HepG2 (cell line): Measurements from ENCODE around the gene RNASE12. TPM values are rescaled to one million over a fixed set of nuclear protein-coding genes. Genes with fewer than 3 reads are reported as not detected.

Source experiments
- ATAC-seq: fragments of 200-7000 bp; cut with Tn5 transposase; 3 replicates; pipeline ENCODE4 v1.9.1; 2020; ENCODE audit warnings: mild to moderate bottlenecking, moderate library complexity
- BruUV-seq: library from RNA; stranded (reverse); fragments of 400-500 nt; replicated peaks from 2 replicates; lab custom pipeline; 2021; lab: Mats Ljungman, UMichigan
- CTCF ChIA-PET: fragments of 300-600 bp; formaldehyde crosslinking; extraction: SDS; loops from one replicate; lab custom pipeline; 2021; ENCODE audit warnings: low total read pairs, inconsistent platforms, low intra/inter-chr PET ratio; lab: Yijun Ruan, JAX
- POLR2A ChIA-PET: fragments of 350-600 bp; sonication (Branson Sonifier 250); formaldehyde crosslinking; loops from one replicate; lab custom pipeline; 2020; ENCODE audit warnings: antibody characterized with exemption, inconsistent platforms; lab: Yijun Ruan, JAX
- DNase-seq: peaks from one replicate; pipeline ENCODE4 v3.0.0-alpha.2; 2015; ENCODE audit warnings: low spot score
- FAIRE-seq: peaks from 3 replicates; lab custom pipeline; 2011; peaks lifted over from hg19 to GRCh38; lab: Jason Lieb, UNC
- H2AFZ ChIP-seq: one replicate; pipeline ENCODE4 v1.6.1; 2011; ENCODE audit warnings: low read length, inconsistent platforms
- H3K27ac ChIP-seq: fragments of 300-600 bp; 3 replicates; pipeline ENCODE4 v1.8.0; 2011; ENCODE audit warnings: mixed run types, mild to moderate bottlenecking, mixed read lengths, low read length, inconsistent platforms; ENCODE audit not compliant: insufficient read depth; ENCODE audit errors: extremely low read length
- H3K27me3 ChIP-seq, 2 experiments: fragments of 200-600 bp in 1 of 2; 2 replicates in 1 of 2; 3 replicates in 1 of 2; pipeline versions ENCODE4 v1.6.0 to v1.8.0; 2011; ENCODE audit warnings: low read length in 2 of 2, mild to moderate bottlenecking in 2 of 2, moderate library complexity in 2 of 2, inconsistent platforms in 1 of 2; ENCODE audit not compliant: insufficient read depth in 2 of 2, control insufficient read depth in 1 of 2
- H3K36me3 ChIP-seq, 2 experiments: fragments of 200-600 bp in 1 of 2; replicated peaks in 1 of 2; 2 replicates in 1 of 2; 3 replicates in 1 of 2; pipeline versions ENCODE4 v1.5.1 to v1.8.0; 2011; ENCODE audit warnings: low read length in 2 of 2, inconsistent platforms in 1 of 2; ENCODE audit not compliant: insufficient read depth in 2 of 2, control insufficient read depth in 1 of 2
- H3K4me1 ChIP-seq: 2 replicates; pipeline ENCODE4 v1.5.1; 2012; ENCODE audit warnings: low read length, inconsistent platforms; ENCODE audit not compliant: insufficient read depth
- H3K4me2 ChIP-seq: 2 replicates; pipeline ENCODE4 v1.6.0; 2011; ENCODE audit warnings: low read depth, low read length, inconsistent platforms
- H3K4me3 ChIP-seq, 3 experiments: fragments of 200-600 bp in 1 of 3; sonication (generic), shearing (Covaris generic) in 1 of 3; replicated peaks in 1 of 3; 2 replicates each; pipeline ENCODE4 v1.5.1; 2011 to 2016; ENCODE audit warnings: low read length in 3 of 3, inconsistent platforms in 2 of 3, low read depth in 2 of 3, mild to moderate bottlenecking in 2 of 3, control low read depth in 1 of 3, mixed read lengths in 1 of 3; ENCODE audit not compliant: insufficient read depth in 1 of 3
- H3K79me2 ChIP-seq: one replicate; pipeline ENCODE4 v1.6.1; 2011; ENCODE audit warnings: low read length, inconsistent platforms; ENCODE audit not compliant: insufficient read depth
- H3K9ac ChIP-seq: 2 replicates; pipeline ENCODE4 v1.6.0; 2011; ENCODE audit warnings: mild to moderate bottlenecking, low read depth, low read length, inconsistent platforms; ENCODE audit not compliant: insufficient read depth
- H3K9me3 ChIP-seq: 2 replicates; pipeline ENCODE4 v1.5.1; 2012; ENCODE audit warnings: mild to moderate bottlenecking, low read length
- H4K20me1 ChIP-seq: 2 replicates; pipeline ENCODE4 v1.6.0; 2011; ENCODE audit warnings: inconsistent platforms, mild to moderate bottlenecking, low read length, moderate library complexity; ENCODE audit not compliant: insufficient read depth
- FOXA3 ChIP-seq: IDR thresholded peaks from 2 replicates; pipeline ENCODE4 v1.6.1; 2016; ENCODE audit warnings: missing genetic modification reagents, missing compliant biosample characterization
- HIC2 ChIP-seq: sonication (generic); formaldehyde crosslinking; IDR thresholded peaks from 2 replicates; pipeline ENCODE4 v1.9.0; 2022; ENCODE audit warnings: low read depth, missing genetic modification reagents
- MIXL1 ChIP-seq: IDR thresholded peaks from 2 replicates; pipeline ENCODE4 v1.6.1; 2016
- RBAK ChIP-seq: sonication (generic); formaldehyde crosslinking; IDR thresholded peaks from 2 replicates; pipeline ENCODE4 v1.5.1; 2020; ENCODE audit warnings: mild to moderate bottlenecking, missing genetic modification reagents
- RCOR2 ChIP-seq: IDR thresholded peaks from 2 replicates; pipeline ENCODE4 v1.6.1; 2016; ENCODE audit warnings: missing biosample characterization, missing genetic modification reagents
- TFDP2 ChIP-seq: sonication (generic); formaldehyde crosslinking; IDR thresholded peaks from 2 replicates; pipeline ENCODE4 v1.4.0; 2020; ENCODE audit warnings: missing genetic modification reagents
- ZNF142 ChIP-seq: sonication (generic); formaldehyde crosslinking; IDR thresholded peaks from 2 replicates; pipeline ENCODE4 v1.4.0; 2020; ENCODE audit warnings: missing genetic modification reagents
- ZNF543 ChIP-seq: sonication (generic); formaldehyde crosslinking; IDR thresholded peaks from 2 replicates; pipeline ENCODE4 v1.4.0; 2020; ENCODE audit warnings: mild to moderate bottlenecking, missing genetic modification reagents
- ZNF639 ChIP-seq: conservative IDR thresholded peaks from 2 replicates; pipeline ENCODE4 v1.6.1; 2018; ENCODE audit warnings: missing genetic modification reagents
- ZNF644 ChIP-seq: IDR thresholded peaks from 2 replicates; pipeline ENCODE4 v1.6.1; 2016; ENCODE audit warnings: low read depth
- ZNF737 ChIP-seq: sonication (generic); formaldehyde crosslinking; IDR thresholded peaks from 2 replicates; pipeline ENCODE4 v1.5.0; 2020; ENCODE audit warnings: missing genetic modification reagents, mild to moderate bottlenecking, borderline replicate concordance
- ZSCAN30 ChIP-seq: sonication (generic); formaldehyde crosslinking; IDR thresholded peaks from 2 replicates; pipeline ENCODE4 v1.5.0; 2020; ENCODE audit warnings: mild to moderate bottlenecking, missing genetic modification reagents
- WGBS: methylation state at CpG from one replicate; pipeline ENCODE4 v1.1.6; 2017; ENCODE audit warnings: low lambda C conversion rate; 5-methylcytosine and 5-hydroxymethylcytosine counted together
- in situ Hi-C: cut with HindIII; loops from 2 replicates; pipeline ENCODE4 v1.10.0; 2017; ENCODE audit warnings: low pct_unique_long_range_greater_than_20kb; ENCODE audit not compliant: extremely low pct_ligation_motif_present
- intact Hi-C: fragments of 100-400 bp; cut with micrococcal nuclease; formaldehyde crosslinking; loops from one replicate; pipeline ENCODE4 v1.10.0; 2022; ENCODE audit not compliant: unreplicated experiment
- polyA plus RNA-seq, 8 experiments: library from polyadenylated mRNA; depleted of rRNA in 3 of 8; stranded (reverse) in 7 of 8; unstranded in 1 of 8; fragments of >200 nt; fragmentation: Illumina TruSeq in 4 of 8; extraction: Trizol in 4 of 8; gene quantifications; 2 replicates each; pipeline versions ENCODE4 v1.2.1 to v1.2.3, GENCODE V29; 2011 to 2016; ENCODE audit warnings: low read depth in 4 of 8, missing spikeins in 1 of 8, mixed read lengths in 1 of 8; ENCODE audit not compliant: insufficient read depth in 1 of 8
- total RNA-seq, 5 experiments: library from RNA; depleted of rRNA; stranded (reverse); fragments of >200 nt; fragmentation: Illumina TruSeq; extraction: Trizol; gene quantifications; 2 replicates each; pipeline ENCODE4 v1.2.3, GENCODE V29; 2016; ENCODE audit warnings: low read depth in 1 of 5

The RNASE12 gene
- total and polyA plus RNA-seq, 2 of the 13 experiments (the other 11 are each of a cell fraction or from before 2014, with no cell fraction given): not detected

GRCh38 chr14:20631023-20631879 lies 40.1 kb upstream of the RNASE12 start:
- in situ Hi-C loops: loop anchor here (5.0 kb wide), 1 partner anchor 51 kb away; the partner anchor contains the start of gene RNASE4
- no peak for TF ChIP-seq ZNF737 (CRISPR knock-in tag)
- TF ChIP-seq HIC2 (CRISPR knock-in tag): no peak
- no peak for TF ChIP-seq ZNF142 (CRISPR knock-in tag)
- TF ChIP-seq RBAK (CRISPR knock-in tag): 0 out of 2 replicates have a peak, but pooled peaks have one; percentile 14
- peak; percentile 59 for TF ChIP-seq RCOR2 (CRISPR knock-in tag)
- TF ChIP-seq TFDP2: 0 out of 2 replicates have a peak, but pooled peaks have one; percentile 40
- TF ChIP-seq FOXA3: peak; percentile 64; the same call in 1 of the 2 replicates
- TF ChIP-seq MIXL1 (CRISPR knock-in tag): peak; percentile 86
- 0 out of 2 replicates have a peak, but pooled peaks have one; percentile 38 for TF ChIP-seq ZNF639
- no peak for TF ChIP-seq ZNF644
- no peak for TF ChIP-seq ZNF543 (CRISPR knock-in tag)
- no peak for TF ChIP-seq ZSCAN30 (CRISPR knock-in tag)

More at GRCh38 chr14:20631023-20631879, 40.1 kb upstream of the RNASE12 start:
- peak; percentile 71 for FAIRE-seq
- peak overlapping the region; percentile 86 for H2AFZ ChIP-seq
- no peaks in the 10 kb centered on the region for H3K79me2 ChIP-seq
- H3K36me3 ChIP-seq: no peaks in the 10 kb centered on the region
- under 1% methylated on average over 19 of the region's 19 CpGs for WGBS
- H4K20me1 ChIP-seq: no peaks in the 10 kb centered on the region
- H3K9ac ChIP-seq: peak overlapping the region; percentile 74
- H3K27me3 ChIP-seq: no peaks in the 10 kb centered on the region; a peak in 1 of 5 replicates
- H3K9me3 ChIP-seq: no peaks in the 10 kb centered on the region
- peak; percentile 27 for ATAC-seq
- peaks cover 48% of the 10 kb centered on the region for H3K4me1 ChIP-seq
- H3K27ac ChIP-seq: peak overlapping the region; percentile 45
- ChIA-PET CTCF (interaction anchor here (2.0 kb wide), 1 partner anchor 21 kb away, joined by 7 read pairs; no protein-coding TSS in a partner anchor), POLR2A (interaction anchor here (0.7 to 3.3 kb wide), 15 partner anchors 15 to 288 kb away, joined by 3 to 99 read pairs (median 7); partner anchors contain the start of genes ANG, PARP2 and RNASE4)
- peak; percentile 79 for DNase-seq
- peak overlapping the region; percentile 78 for H3K4me2 ChIP-seq
- no TSS peak for BruUV-seq
- intact Hi-C loops: loop anchor here (1.0 to 2.0 kb wide), 2 partner anchors 34 to 60 kb away; no protein-coding TSS in a partner anchor
- peak overlapping the region; percentile 69 to 78 (median 77) for H3K4me3 ChIP-seq
